CD14-positive monocyte (primary cell): Measurements from ENCODE around the gene SYTL5. TPM values are rescaled to one million over a fixed set of nuclear protein-coding genes. Genes with fewer than 3 reads are reported as not detected.

Source experiments
- DNase-seq, 3 donors: peaks; one replicate each; pipeline ENCODE4 v3.0.0-alpha.2; 2011 to 2022
- H2AFZ ChIP-seq: 2 replicates; pipeline ENCODE4 v1.6.0; 2012; ENCODE audit warnings: mild to moderate bottlenecking, low read depth, low read length, inconsistent platforms; ENCODE audit not compliant: insufficient read depth, poor library complexity, severe bottlenecking
- H3K27ac ChIP-seq, 2 donors: 1 replicate in 1 of 2; 2 replicates in 1 of 2; pipeline ENCODE4 v1.5.1; 2012 to 2013; ENCODE audit warnings: low read length in 2 of 2, control low read depth in 1 of 2, inconsistent platforms in 1 of 2, low read depth in 1 of 2, mild to moderate bottlenecking in 1 of 2
- H3K27me3 ChIP-seq, 2 donors: one replicate each; pipeline versions ENCODE4 v1.6.0 to v1.6.1; 2011 to 2013; ENCODE audit warnings: low read length in 2 of 2; ENCODE audit not compliant: control insufficient read depth in 2 of 2, insufficient read depth in 2 of 2
- H3K36me3 ChIP-seq, 2 donors: replicated peaks in 1 of 2; 1 replicate in 1 of 2; 2 replicates in 1 of 2; pipeline versions ENCODE4 v1.5.1 to v1.6.1; 2012 to 2013; ENCODE audit warnings: low read length in 2 of 2, control low read depth in 1 of 2, inconsistent platforms in 1 of 2, mild to moderate bottlenecking in 1 of 2; ENCODE audit not compliant: insufficient read depth in 2 of 2, control insufficient read depth in 1 of 2
- H3K4me1 ChIP-seq, 2 donors: 1 replicate in 1 of 2; 2 replicates in 1 of 2; pipeline versions ENCODE4 v1.5.1 to v1.6.1; 2012 to 2013; ENCODE audit warnings: low read length in 2 of 2, control low read depth in 1 of 2, inconsistent platforms in 1 of 2, mild to moderate bottlenecking in 1 of 2, moderate library complexity in 1 of 2; ENCODE audit not compliant: insufficient read depth in 2 of 2, control insufficient read depth in 1 of 2
- H3K4me2 ChIP-seq: replicated peaks from 2 replicates; pipeline ENCODE3; 2012; ENCODE audit warnings: low read length, moderate library complexity, mild to moderate bottlenecking; ENCODE audit not compliant: poor library complexity, severe bottlenecking; ENCODE audit errors: extremely low read depth
- H3K4me3 ChIP-seq, 3 experiments: fragments of 200-600 bp in 1 of 3; sonication (generic) in 1 of 3; replicated peaks in 1 of 3; 1 replicate in 2 of 3; 2 replicates in 1 of 3; pipeline ENCODE4 v1.5.1; 2011 to 2013; ENCODE audit warnings: low read length in 3 of 3, mild to moderate bottlenecking in 3 of 3, control low read depth in 2 of 3, low read depth in 2 of 3, inconsistent platforms in 1 of 3, moderate library complexity in 1 of 3
- H3K79me2 ChIP-seq: 2 replicates; pipeline ENCODE4 v1.6.0; 2012; ENCODE audit warnings: mild to moderate bottlenecking, control low read depth, inconsistent platforms, low read length, moderate library complexity; ENCODE audit not compliant: insufficient read depth
- H3K9ac ChIP-seq: 2 replicates; pipeline ENCODE4 v1.6.0; 2017; ENCODE audit warnings: low read length, mild to moderate bottlenecking; ENCODE audit not compliant: insufficient read depth, poor library complexity, severe bottlenecking
- H3K9me3 ChIP-seq, 2 donors: replicated peaks in 1 of 2; 1 replicate in 1 of 2; 2 replicates in 1 of 2; pipeline versions ENCODE4 v1.5.1 to v1.6.1; 2012 to 2013; ENCODE audit warnings: low read length in 2 of 2, control low read depth in 1 of 2; ENCODE audit not compliant: control insufficient read depth in 1 of 2, insufficient read depth in 1 of 2
- H4K20me1 ChIP-seq: 2 replicates; pipeline ENCODE4 v1.6.0; 2012; ENCODE audit warnings: mild to moderate bottlenecking, low read length, control low read depth, moderate library complexity; ENCODE audit not compliant: insufficient read depth
- H3K27ac Mint-ChIP-seq, 7 donors: one replicate each; pipeline ENCODE4 v1.8.0; 2020; ENCODE audit warnings: mild to moderate bottlenecking in 7 of 7, mixed read lengths in 7 of 7, moderate library complexity in 6 of 7, inconsistent platforms in 2 of 7
- H3K27me3 Mint-ChIP-seq, 3 donors: one replicate each; pipeline ENCODE4 v1.8.0; 2021 to 2022; ENCODE audit warnings: low read depth in 3 of 3, mild to moderate bottlenecking in 3 of 3, mixed read lengths in 3 of 3, moderate library complexity in 3 of 3, inconsistent platforms in 1 of 3
- H3K36me3 Mint-ChIP-seq, 2 donors: one replicate each; pipeline ENCODE4 v1.8.0; 2020; ENCODE audit warnings: mixed read lengths in 2 of 2, inconsistent platforms in 1 of 2, mild to moderate bottlenecking in 1 of 2
- H3K4me1 Mint-ChIP-seq: one replicate; pipeline ENCODE4 v1.8.0; 2020; ENCODE audit warnings: mild to moderate bottlenecking, mixed read lengths
- H3K4me3 Mint-ChIP-seq, 2 donors: one replicate each; pipeline ENCODE4 v1.8.0; 2020; ENCODE audit warnings: mild to moderate bottlenecking in 2 of 2, mixed read lengths in 2 of 2, moderate library complexity in 1 of 2
- H3K9me3 Mint-ChIP-seq, 7 donors: one replicate each; pipeline ENCODE4 v1.8.0; 2020 to 2022; ENCODE audit warnings: mixed read lengths in 7 of 7, mild to moderate bottlenecking in 6 of 7, moderate library complexity in 6 of 7, inconsistent platforms in 2 of 7
- WGBS: methylation state at CpG from one replicate; pipeline ENCODE4 v1.1.5; 2013; ENCODE audit warnings: missing lambda C conversion rate; ENCODE audit not compliant: insufficient coverage; 5-methylcytosine and 5-hydroxymethylcytosine counted together
- intact Hi-C, 2 donors: fragments of 100-400 bp; cut with micrococcal nuclease; formaldehyde crosslinking; loops; one replicate each; pipeline versions ENCODE4 v1.15.0 to v1.15.1; 2023
- polyA minus RNA-seq: library from RNA; depleted of rRNA, polyadenylated mRNA; stranded (reverse); fragments of >200 nt; gene quantifications from 2 replicates; pipeline ENCODE4 v1.2.3, GENCODE V29; 2012
- polyA plus RNA-seq, 3 donors: library from polyadenylated mRNA; depleted of rRNA in 1 of 3; unstranded in 2 of 3; stranded (reverse) in 1 of 3; fragments of 300-500 nt in 2 of 3; fragments of >200 nt in 1 of 3; fragmentation: Illumina TruSeq in 2 of 3; gene quantifications; 1 replicate in 2 of 3; 2 replicates in 1 of 3; pipeline ENCODE4 v1.2.3, GENCODE V29; 2012 to 2021
- total RNA-seq, 12 experiments: library from RNA in 1 of 12; stranded (reverse) in 1 of 12; fragments of 120-200 nt in 1 of 12; gene quantifications; one replicate each; pipeline ENCODE4 v1.2.4 and lab custom pipeline; 2013 to 2026; ENCODE audit warnings: mixed read lengths in 6 of 12, inconsistent platforms in 1 of 12
- TF ChIP-seq, protein P1 (sequence below): fragments of 200-600 bp; IDR thresholded peaks from one replicate; pipeline ENCODE4 v1.8.0; 2022; ENCODE audit warnings: antibody characterized with exemption, mild to moderate bottlenecking

SYTL5 gene
- total RNA-seq (2013) = 0.02 TPM
- not detected for polyA plus RNA-seq
- polyA minus RNA-seq = not detected in 2 replicates
- total RNA-seq (lab: John Stamatoyannopoulos, UW) = 0 to 1.7 (median 0.06) reads per million in 11 experiments

DNA sequence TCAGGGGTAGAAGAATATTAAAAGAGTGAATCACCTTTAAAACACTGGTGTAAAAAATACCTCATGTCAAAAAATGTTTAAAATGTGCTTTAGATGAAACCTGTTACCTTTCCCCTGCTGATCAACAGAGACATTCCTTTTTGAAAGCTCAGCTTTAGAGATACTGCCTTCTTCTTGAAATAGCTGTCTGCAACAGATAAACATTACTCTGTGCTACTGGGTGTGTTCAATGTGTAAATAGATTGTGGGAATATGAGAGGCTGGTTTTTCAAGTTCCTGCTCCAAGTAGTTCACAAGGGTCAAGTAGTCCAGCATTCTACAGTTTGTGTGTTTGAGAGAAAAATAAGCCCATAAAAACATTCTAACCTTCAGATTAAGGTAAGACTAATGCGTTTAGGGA, at the start of gene SYTL5:
Gene SYTL5, plus strand, starts transcription at position 263 of the 400 bp plus-strand sequence. CDS start 27,337 bp downstream, outside the sequence.
- no CpG with 5 or more reads among the region's 1 CpG for WGBS

DNA sequence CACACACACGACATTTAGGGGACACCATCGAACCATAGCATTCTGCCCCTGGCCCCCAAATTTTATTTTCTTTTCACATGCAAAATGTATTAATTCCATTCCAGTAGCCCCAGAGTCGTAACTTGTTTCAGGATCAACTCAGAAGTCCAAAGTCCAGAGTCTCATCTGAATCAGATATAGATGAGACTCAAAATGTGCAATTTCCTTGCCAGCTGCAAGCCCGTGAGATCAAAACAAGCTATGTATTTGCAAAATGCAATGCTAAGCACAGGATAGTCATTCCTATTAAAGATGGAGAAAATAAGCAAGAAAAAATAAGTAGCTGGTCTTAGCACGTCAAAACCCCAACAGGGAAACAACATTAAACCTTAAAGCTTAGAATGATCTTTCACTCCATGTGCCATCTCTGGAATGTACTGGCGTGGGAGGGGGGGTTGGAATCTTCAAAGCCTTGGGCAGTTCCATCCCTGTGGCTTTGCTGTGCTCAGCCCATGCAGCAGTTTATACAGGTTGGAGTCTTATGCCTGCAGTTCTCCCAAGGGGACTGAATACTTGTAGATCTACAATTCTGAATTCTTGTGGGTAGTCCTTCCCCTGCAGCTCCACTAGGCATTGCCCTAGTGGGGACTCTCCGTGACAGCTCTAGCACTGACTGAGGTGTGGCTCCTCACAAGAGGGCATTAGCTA, 47.7 kb upstream of the SYTL5 start:
- Histone ChIP-seq H3K9ac (no peak overlapping the region), H2AFZ (no peak overlapping the region), H4K20me1 (no peaks in the 10 kb centered on the region), H3K27me3 (peaks cover 0 to 2% of the 10 kb centered on the region in 2 donors), H3K4me2 (no peak overlapping the region), H3K4me1 (no peaks in the 10 kb centered on the region), H3K27ac (no peak overlapping the region), H3K9me3 (no peaks in the 10 kb centered on the region), H3K79me2 (no peaks in the 10 kb centered on the region), H3K36me3 (no peaks in the 10 kb centered on the region), H3K4me3 (no peak overlapping the region)
- Mint-ChIP-seq H3K27me3 (peaks cover 0 to 2% (median 0%) of the 10 kb centered on the region in 3 donors), H3K4me1 (no peaks in the 10 kb centered on the region), H3K9me3 (peaks cover 0 to 6% (median 3%) of the 10 kb centered on the region in 7 donors), H3K27ac (no peak overlapping the region), H3K4me3 (no peak overlapping the region), H3K36me3 (no peaks in the 10 kb centered on the region)
- WGBS = 100% methylated on average over 1 of the region's 7 CpGs
- intact Hi-C loops = no loop called here
- TF ChIP-seq, protein P1, sequence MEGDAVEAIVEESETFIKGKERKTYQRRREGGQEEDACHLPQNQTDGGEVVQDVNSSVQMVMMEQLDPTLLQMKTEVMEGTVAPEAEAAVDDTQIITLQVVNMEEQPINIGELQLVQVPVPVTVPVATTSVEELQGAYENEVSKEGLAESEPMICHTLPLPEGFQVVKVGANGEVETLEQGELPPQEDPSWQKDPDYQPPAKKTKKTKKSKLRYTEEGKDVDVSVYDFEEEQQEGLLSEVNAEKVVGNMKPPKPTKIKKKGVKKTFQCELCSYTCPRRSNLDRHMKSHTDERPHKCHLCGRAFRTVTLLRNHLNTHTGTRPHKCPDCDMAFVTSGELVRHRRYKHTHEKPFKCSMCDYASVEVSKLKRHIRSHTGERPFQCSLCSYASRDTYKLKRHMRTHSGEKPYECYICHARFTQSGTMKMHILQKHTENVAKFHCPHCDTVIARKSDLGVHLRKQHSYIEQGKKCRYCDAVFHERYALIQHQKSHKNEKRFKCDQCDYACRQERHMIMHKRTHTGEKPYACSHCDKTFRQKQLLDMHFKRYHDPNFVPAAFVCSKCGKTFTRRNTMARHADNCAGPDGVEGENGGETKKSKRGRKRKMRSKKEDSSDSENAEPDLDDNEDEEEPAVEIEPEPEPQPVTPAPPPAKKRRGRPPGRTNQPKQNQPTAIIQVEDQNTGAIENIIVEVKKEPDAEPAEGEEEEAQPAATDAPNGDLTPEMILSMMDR = no peak
- no peak for DNase-seq

More for the DNA sequence above, at the start of gene SYTL5:
- Histone ChIP-seq H3K9me3 (no peaks in the 10 kb centered on the region), H3K4me2 (no peak within 1 kb of the TSS), H3K9ac (no peak within 1 kb of the TSS), H3K27me3 (no peaks in the 10 kb centered on the region), H2AFZ (no peak within 1 kb of the TSS), H4K20me1 (no peaks in the 10 kb centered on the region), H3K4me3 (no peak within 1 kb of the TSS), H3K4me1 (no peaks in the 10 kb centered on the region), H3K27ac (no peak within 1 kb of the TSS), H3K79me2 (no peaks in the 10 kb centered on the region), H3K36me3 (no peaks in the 10 kb centered on the region)
- Mint-ChIP-seq H3K4me1 (no peaks in the 10 kb centered on the region), H3K27me3 (peaks cover 0 to 2% (median 1%) of the 10 kb centered on the region in 3 donors), H3K4me3 (no peak within 1 kb of the TSS), H3K36me3 (no peaks in the 10 kb centered on the region), H3K9me3 (peaks cover 0 to 4% (median 1%) of the 10 kb centered on the region in 7 donors), H3K27ac (no peak within 1 kb of the TSS)
- no peak for DNase-seq
- TF ChIP-seq, protein P1 = no peak
- intact Hi-C loops = no loop called here
